ENCODE results near the gene GLT8D1. TPM values are rescaled to one million over a fixed set of nuclear protein-coding genes. Genes with fewer than 3 reads are reported as not detected.

The GLT8D1 gene
- total RNA-seq, 1 experiment from 2014 or later: 26.5 TPM

DNA sequence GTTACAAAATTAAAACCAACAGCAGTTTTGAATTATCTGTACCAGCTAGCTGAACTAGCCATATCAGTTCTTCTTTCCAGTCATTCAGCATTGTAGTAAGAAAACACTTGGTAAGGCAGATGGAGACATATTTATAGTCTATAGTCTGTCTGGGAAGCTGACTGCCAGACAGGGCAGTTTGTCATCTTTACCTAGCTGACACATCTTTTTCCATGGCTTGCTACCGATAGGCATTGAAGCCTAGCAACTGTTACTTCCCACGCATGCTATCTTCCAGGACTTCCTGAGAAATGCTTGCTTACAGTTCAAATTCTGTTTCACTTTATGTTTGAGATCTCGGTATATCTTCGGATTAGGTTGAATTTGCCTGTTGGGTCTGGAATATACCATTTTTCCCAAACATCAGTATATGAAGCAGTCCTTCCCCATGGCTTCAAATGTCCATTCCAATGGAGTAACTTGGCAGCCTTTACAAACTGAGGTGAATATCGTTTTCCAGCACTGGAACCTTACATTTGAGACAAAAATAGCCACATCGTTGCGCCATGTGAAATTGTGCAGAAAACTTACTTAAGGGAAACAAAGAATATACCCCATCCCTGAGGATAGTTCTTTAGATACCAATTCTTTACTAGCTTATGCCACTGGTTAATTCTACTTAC is 10.9 kb downstream of the GLT8D1 start:
- no peaks in the 10 kb centered on the region for H3K4me1 ChIP-seq (ENCODE audit: insufficient read depth, low read length, poor library complexity, severe bottlenecking)
- H3K27me3 ChIP-seq (replicated peaks; ENCODE audit: insufficient read depth, low read depth, low read length, poor library complexity): no peaks in the 10 kb centered on the region
- TSS peak; percentile 60 for BruUV-seq (replicated peaks)
- no peak for DNase-seq (ENCODE audit: low spot score)
- CTCF ChIA-PET: no interaction called here
- POLR2A ChIA-PET (ENCODE audit: low non-redundant PET): no interaction called here
- TF ChIP-seq EZH2 (IDR thresholded peaks at IDR 0.05; ENCODE audit: borderline replicate concordance, low read depth, low read length, poor library complexity, severe bottlenecking): no peak
- TF ChIP-seq, protein P1, sequence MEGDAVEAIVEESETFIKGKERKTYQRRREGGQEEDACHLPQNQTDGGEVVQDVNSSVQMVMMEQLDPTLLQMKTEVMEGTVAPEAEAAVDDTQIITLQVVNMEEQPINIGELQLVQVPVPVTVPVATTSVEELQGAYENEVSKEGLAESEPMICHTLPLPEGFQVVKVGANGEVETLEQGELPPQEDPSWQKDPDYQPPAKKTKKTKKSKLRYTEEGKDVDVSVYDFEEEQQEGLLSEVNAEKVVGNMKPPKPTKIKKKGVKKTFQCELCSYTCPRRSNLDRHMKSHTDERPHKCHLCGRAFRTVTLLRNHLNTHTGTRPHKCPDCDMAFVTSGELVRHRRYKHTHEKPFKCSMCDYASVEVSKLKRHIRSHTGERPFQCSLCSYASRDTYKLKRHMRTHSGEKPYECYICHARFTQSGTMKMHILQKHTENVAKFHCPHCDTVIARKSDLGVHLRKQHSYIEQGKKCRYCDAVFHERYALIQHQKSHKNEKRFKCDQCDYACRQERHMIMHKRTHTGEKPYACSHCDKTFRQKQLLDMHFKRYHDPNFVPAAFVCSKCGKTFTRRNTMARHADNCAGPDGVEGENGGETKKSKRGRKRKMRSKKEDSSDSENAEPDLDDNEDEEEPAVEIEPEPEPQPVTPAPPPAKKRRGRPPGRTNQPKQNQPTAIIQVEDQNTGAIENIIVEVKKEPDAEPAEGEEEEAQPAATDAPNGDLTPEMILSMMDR (conservative IDR thresholded peaks at IDR 0.05; ENCODE audit: low read depth, low read length): no peak
- intact Hi-C loops (cut with micrococcal nuclease; ENCODE audit: unreplicated experiment): no loop called here
- H3K9me3 ChIP-seq (ENCODE audit: low read depth, low read length, poor library complexity, severe bottlenecking): no peaks in the 10 kb centered on the region
- no peak overlapping the region for H3K27ac ChIP-seq (ENCODE audit: low read depth, low read length, poor library complexity, severe bottlenecking)
- H3K4me3 ChIP-seq (ENCODE audit: low read depth, low read length, poor library complexity, severe bottlenecking): no peak overlapping the region
- peaks cover 71% of the 10 kb centered on the region for H3K36me3 ChIP-seq (ENCODE audit: insufficient read depth, low read length, poor library complexity, severe bottlenecking)

DNA sequence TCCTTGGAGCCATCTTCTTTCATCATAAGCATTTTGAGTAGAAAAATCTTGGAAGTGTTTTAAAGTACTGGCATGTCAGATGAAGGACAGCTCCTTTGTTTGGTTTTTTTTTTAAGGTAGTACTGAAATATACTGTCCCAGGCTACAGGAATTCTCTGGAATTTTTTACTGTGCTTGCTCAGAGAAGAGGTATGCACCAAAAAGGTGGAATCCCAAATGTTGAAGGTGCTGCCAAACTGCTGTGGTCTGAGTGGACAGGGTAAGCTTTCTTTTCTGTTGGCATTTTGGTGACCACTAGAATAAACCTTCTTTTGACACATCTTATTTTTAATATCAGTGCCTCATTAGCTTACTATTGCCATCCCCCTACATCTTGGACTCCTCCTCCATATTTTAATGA is 12.5 kb downstream of the GLT8D1 start:
- ChIA-PET CTCF (no interaction called here), POLR2A (ENCODE audit: low non-redundant PET) (no interaction called here)
- H3K9me3 ChIP-seq (ENCODE audit: low read depth, low read length, poor library complexity, severe bottlenecking): no peaks in the 10 kb centered on the region
- TF ChIP-seq, protein P1 (conservative IDR thresholded peaks at IDR 0.05; ENCODE audit: low read depth, low read length): no peak
- no peak for TF ChIP-seq EZH2 (IDR thresholded peaks at IDR 0.05; ENCODE audit: borderline replicate concordance, low read depth, low read length, poor library complexity, severe bottlenecking)
- peaks cover 87% of the 10 kb centered on the region for H3K36me3 ChIP-seq (ENCODE audit: insufficient read depth, low read length, poor library complexity, severe bottlenecking)
- no peak for DNase-seq (ENCODE audit: low spot score)
- H3K27ac ChIP-seq (ENCODE audit: low read depth, low read length, poor library complexity, severe bottlenecking): no peak overlapping the region
- BruUV-seq (replicated peaks): no TSS peak
- intact Hi-C loops (cut with micrococcal nuclease; ENCODE audit: unreplicated experiment): no loop called here
- H3K4me3 ChIP-seq (ENCODE audit: low read depth, low read length, poor library complexity, severe bottlenecking): no peak overlapping the region
- H3K4me1 ChIP-seq (ENCODE audit: insufficient read depth, low read length, poor library complexity, severe bottlenecking): peaks cover under 1% of the 10 kb centered on the region
- no peaks in the 10 kb centered on the region for H3K27me3 ChIP-seq (replicated peaks; ENCODE audit: insufficient read depth, low read depth, low read length, poor library complexity)

DNA sequence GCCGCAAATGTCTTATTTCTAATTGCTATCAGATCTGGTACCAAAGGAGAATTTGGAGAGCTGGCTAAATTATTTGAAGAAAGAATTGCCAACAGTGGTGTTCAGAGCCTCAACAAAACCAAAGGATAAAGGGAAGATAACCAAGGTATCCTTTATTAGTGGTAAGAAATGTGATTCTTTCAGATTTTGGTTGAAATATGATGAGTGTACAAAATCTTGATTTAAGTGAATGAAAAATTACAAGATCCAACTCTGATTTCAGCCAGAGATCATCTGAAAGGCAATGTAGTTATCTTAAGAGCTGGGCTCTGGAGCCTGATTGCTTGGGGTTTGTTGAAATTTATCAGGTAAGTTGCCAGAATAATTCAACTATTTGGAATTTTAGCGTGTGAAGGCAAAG is 15.0 kb downstream of the GLT8D1 start:
- Histone ChIP-seq H3K27me3 (replicated peaks; ENCODE audit: insufficient read depth, low read depth, low read length, poor library complexity) (no peaks in the 10 kb centered on the region), H3K4me3 (ENCODE audit: low read depth, low read length, poor library complexity, severe bottlenecking) (no peak overlapping the region), H3K27ac (ENCODE audit: low read depth, low read length, poor library complexity, severe bottlenecking) (no peak overlapping the region), H3K4me1 (ENCODE audit: insufficient read depth, low read length, poor library complexity, severe bottlenecking) (peaks cover 12% of the 10 kb centered on the region), H3K9me3 (ENCODE audit: low read depth, low read length, poor library complexity, severe bottlenecking) (no peaks in the 10 kb centered on the region), H3K36me3 (ENCODE audit: insufficient read depth, low read length, poor library complexity, severe bottlenecking) (peaks cover 88% of the 10 kb centered on the region)
- CTCF ChIA-PET: no interaction called here
- TF ChIP-seq EZH2 (IDR thresholded peaks at IDR 0.05; ENCODE audit: borderline replicate concordance, low read depth, low read length, poor library complexity, severe bottlenecking): no peak
- TF ChIP-seq, protein P1 (conservative IDR thresholded peaks at IDR 0.05; ENCODE audit: low read depth, low read length): no peak
- no TSS peak for BruUV-seq (replicated peaks)
- no peak for DNase-seq (ENCODE audit: low spot score)
- POLR2A ChIA-PET (ENCODE audit: low non-redundant PET): no interaction called here
- intact Hi-C loops (cut with micrococcal nuclease; ENCODE audit: unreplicated experiment): no loop called here
